ENCODE results near the gene AFF3.

Gene AFF3

GRCh38 chr2:99771681-99772333 is 370.6 kb downstream of the AFF3 start:
- no peak for TF ChIP-seq CTCF (IDR thresholded peaks at IDR 0.05)

GRCh38 chr2:99770876-99771275 is 371.5 kb downstream of the AFF3 start:
- no peak for TF ChIP-seq CTCF (IDR thresholded peaks at IDR 0.05)

- TF ChIP-seq CTCF (IDR thresholded peaks at IDR 0.05): no peak
Measured at GRCh38 chr2:99765731-99766318, 376.6 kb downstream of the AFF3 start.

GRCh38 chr2:99763764-99764163 is 378.6 kb downstream of the AFF3 start:
- no peak for TF ChIP-seq CTCF (IDR thresholded peaks at IDR 0.05)

GRCh38 chr2:99762714-99763113 is 379.7 kb downstream of the AFF3 start:
- no peak for TF ChIP-seq CTCF (IDR thresholded peaks at IDR 0.05)

GRCh38 chr2:99757611-99758114 is 384.7 kb downstream of the AFF3 start:
- TF ChIP-seq CTCF (IDR thresholded peaks at IDR 0.05): no peak

GRCh38 chr2:99756059-99756458 is 386.3 kb downstream of the AFF3 start:
- TF ChIP-seq CTCF (IDR thresholded peaks at IDR 0.05): no peak

All from LNCAP (cell line).